T-cell (primary cell): ENCODE measurements around the gene ADAM12. TPM values are rescaled to one million over a fixed set of nuclear protein-coding genes. Genes with fewer than 3 reads are reported as not detected.

Source experiments
- ATAC-seq, 4 experiments: fragments of 200-7000 bp in 3 of 4; fragments of 150-1000 bp in 1 of 4; cut with Tn5 transposase; replicated peaks in 1 of 4; 1 replicate in 3 of 4; 2 replicates in 1 of 4; pipeline ENCODE4 v1.10.0; 2021; ENCODE audit warnings: moderate library complexity in 3 of 4, mild to moderate bottlenecking in 2 of 4, moderate number of reproducible peaks in 1 of 4
- CTCF ChIA-PET, 2 donors: fragments of 300-600 bp; sonication (Branson Sonifier 250); formaldehyde crosslinking; loops; one replicate each; lab custom pipeline; 2022; ENCODE audit warnings: antibody characterized with exemption in 2 of 2; lab: Charles Lee
- POLR2A ChIA-PET, 2 donors: fragments of 300-600 bp; sonication (Branson Sonifier 250); formaldehyde crosslinking; loops; one replicate each; lab custom pipeline; 2022; ENCODE audit warnings: antibody characterized with exemption in 2 of 2; lab: Charles Lee
- DNase-seq, 35 experiments: peaks; one replicate each; pipeline versions ENCODE4 v3.0.0 to v3.0.0-alpha.2; 2013 to 2023
- H3K27ac ChIP-seq: one replicate; pipeline ENCODE4 v1.5.1; 2013; ENCODE audit warnings: low read length
- H3K27me3 ChIP-seq, 2 experiments: replicated peaks in 1 of 2; 1 replicate in 1 of 2; 2 replicates in 1 of 2; pipeline versions ENCODE4 v1.6.1 to v1.7.0; 2013; ENCODE audit warnings: low read length in 1 of 2, mixed read lengths in 1 of 2; ENCODE audit not compliant: control insufficient read depth in 2 of 2, insufficient read depth in 2 of 2; ENCODE audit errors: extremely low read depth in 1 of 2
- H3K36me3 ChIP-seq, 2 donors: 1 replicate in 1 of 2; 2 replicates in 1 of 2; pipeline versions ENCODE4 v1.6.1 to v1.7.0; 2013; ENCODE audit warnings: low read length in 1 of 2; ENCODE audit not compliant: control insufficient read depth in 2 of 2, insufficient read depth in 1 of 2; ENCODE audit errors: extremely low read depth in 1 of 2
- H3K4me1 ChIP-seq, 2 experiments: 1 replicate in 1 of 2; 2 replicates in 1 of 2; pipeline versions ENCODE4 v1.6.1 to v1.7.0; 2013; ENCODE audit warnings: low read length in 2 of 2, mixed read lengths in 1 of 2; ENCODE audit not compliant: insufficient read depth in 2 of 2, control insufficient read depth in 1 of 2; ENCODE audit errors: extremely low read depth in 1 of 2
- H3K4me3 ChIP-seq, 2 donors: 1 replicate in 1 of 2; 2 replicates in 1 of 2; pipeline versions ENCODE4 v1.5.1 to v1.7.0; 2013; ENCODE audit warnings: mild to moderate bottlenecking in 2 of 2, low read length in 1 of 2, moderate library complexity in 1 of 2; ENCODE audit not compliant: control insufficient read depth in 1 of 2; ENCODE audit errors: extremely low read depth in 1 of 2
- H3K9me3 ChIP-seq: 2 replicates; pipeline ENCODE4 v1.7.0; 2013
- H3K27ac Mint-ChIP-seq, 2 donors: one replicate each; pipeline ENCODE4 v1.8.0; 2020 to 2021; ENCODE audit warnings: mild to moderate bottlenecking in 2 of 2, mixed read lengths in 2 of 2
- H3K27me3 Mint-ChIP-seq, 2 donors: one replicate each; pipeline ENCODE4 v1.8.0; 2021 to 2022; ENCODE audit warnings: mixed read lengths in 2 of 2
- H3K36me3 Mint-ChIP-seq: one replicate; pipeline ENCODE4 v1.8.0; 2021; ENCODE audit warnings: mixed read lengths
- H3K4me1 Mint-ChIP-seq, 3 donors: one replicate each; pipeline ENCODE4 v1.8.0; 2020 to 2022; ENCODE audit warnings: mixed read lengths in 3 of 3, mild to moderate bottlenecking in 1 of 3
- H3K4me3 Mint-ChIP-seq, 3 donors: one replicate each; pipeline ENCODE4 v1.8.0; 2020 to 2022; ENCODE audit warnings: mild to moderate bottlenecking in 3 of 3, mixed read lengths in 3 of 3, moderate library complexity in 3 of 3
- H3K9me3 Mint-ChIP-seq, 3 donors: one replicate each; pipeline ENCODE4 v1.8.0; 2020 to 2022; ENCODE audit warnings: mixed read lengths in 3 of 3
- WGBS: methylation state at CpG from one replicate; pipeline ENCODE4 v1.1.5; 2013; ENCODE audit warnings: missing lambda C conversion rate; ENCODE audit not compliant: insufficient coverage; 5-methylcytosine and 5-hydroxymethylcytosine counted together
- total RNA-seq, 35 experiments: library from RNA in 6 of 35; stranded (reverse) in 6 of 35; fragments of 120-200 nt in 1 of 35; gene quantifications; one replicate each; pipeline versions ENCODE4 v1.2.1 to v1.2.4 and lab custom pipeline; 2013 to 2026

The ADAM12 gene
- total RNA-seq, 5 donors from 2014 or later (not counting 1 experiment from before 2014, with no cell fraction given): 0.35 to 5.7 (median 1.2) TPM

DNA sequence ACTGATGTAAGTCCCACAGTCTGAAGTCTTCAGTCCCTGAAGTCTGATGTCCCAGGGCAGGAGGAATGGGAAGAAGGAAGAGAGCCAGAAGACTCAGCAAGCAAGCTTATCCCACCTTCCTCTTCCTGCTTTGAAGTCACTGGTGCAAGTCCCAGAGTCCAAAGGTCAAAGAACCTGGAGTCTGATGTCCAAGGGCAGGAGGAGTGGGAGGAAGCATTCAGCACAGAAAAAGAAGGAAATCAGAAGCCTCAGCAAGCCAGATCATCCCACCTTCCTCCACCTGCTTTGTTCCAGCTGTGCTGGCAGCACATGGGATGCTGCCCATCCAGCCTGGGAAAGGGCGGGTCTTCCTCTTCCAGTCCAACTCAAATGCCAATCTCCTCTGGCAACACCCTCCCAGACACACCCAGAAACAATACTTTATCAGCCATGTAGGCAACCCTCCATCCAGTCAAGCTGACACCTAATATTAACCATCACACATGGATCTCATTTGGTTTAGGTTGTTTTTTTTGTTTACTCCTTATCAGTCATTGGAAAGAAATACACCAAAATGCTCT, 50.9 kb downstream of the ADAM12 start:
- Histone ChIP-seq H3K36me3 (no peaks in the 10 kb centered on the region), H3K4me1 (no peaks in the 10 kb centered on the region), H3K27ac (no peak overlapping the region), H3K9me3 (no peaks in the 10 kb centered on the region), H3K4me3 (no peak overlapping the region), H3K27me3 (no peaks in the 10 kb centered on the region)
- Mint-ChIP-seq H3K9me3 (peaks cover 2 to 10% (median 7%) of the 10 kb centered on the region in 3 donors), H3K27me3 (no peaks in the 10 kb centered on the region), H3K27ac (no peak overlapping the region), H3K4me3 (no peak overlapping the region), H3K4me1 (no peaks in the 10 kb centered on the region), H3K36me3 (no peaks in the 10 kb centered on the region)
- no peak for DNase-seq
- CTCF ChIA-PET: interaction anchor here in 1 of 2 donors (0.7 kb wide), 1 partner anchor 208 kb away, joined by 4 read pairs; no protein-coding TSS in a partner anchor
- ATAC-seq: no peak
- 83% methylated on average over 1 of the region's 1 CpG for WGBS
- POLR2A ChIA-PET: no interaction called here

DNA sequence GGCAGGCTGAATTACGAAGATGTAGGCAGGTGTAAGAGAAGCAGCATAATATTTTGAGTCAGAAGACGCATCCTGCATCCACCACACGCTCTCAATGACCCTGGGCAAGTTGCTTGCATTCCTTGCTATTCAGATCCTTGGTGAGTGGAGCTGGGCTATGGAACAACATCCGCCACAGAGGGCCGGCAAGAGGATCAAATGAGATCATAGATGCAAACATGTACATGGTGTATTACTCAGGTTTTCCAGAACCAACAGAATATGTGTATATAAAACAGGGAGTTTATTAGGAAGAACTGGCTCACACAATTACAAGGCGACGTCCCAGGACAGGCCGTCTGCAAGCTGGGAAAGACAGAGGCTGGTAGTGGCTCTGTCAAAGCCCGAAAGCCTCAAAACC, 51.5 kb downstream of the ADAM12 start:
- POLR2A ChIA-PET: no interaction called here
- DNase-seq (no peak), ATAC-seq (no peak)
- Histone ChIP-seq H3K27ac (no peak overlapping the region), H3K4me1 (no peaks in the 10 kb centered on the region), H3K36me3 (no peaks in the 10 kb centered on the region), H3K9me3 (no peaks in the 10 kb centered on the region), H3K4me3 (no peak overlapping the region), H3K27me3 (no peaks in the 10 kb centered on the region)
- Mint-ChIP-seq H3K36me3 (no peaks in the 10 kb centered on the region), H3K4me3 (no peak overlapping the region), H3K27me3 (no peaks in the 10 kb centered on the region), H3K4me1 (no peaks in the 10 kb centered on the region), H3K9me3 (peaks cover 2 to 10% (median 7%) of the 10 kb centered on the region in 3 donors), H3K27ac (no peak overlapping the region)
- WGBS: 86% methylated on average over 5 of the region's 9 CpGs
- CTCF ChIA-PET: no interaction called here

- H3K27ac ChIP-seq: no peak overlapping the region
- CTCF ChIA-PET: no interaction called here
- DNase-seq (no peak), ATAC-seq (no peak)
- 67% methylated on average over 2 of the region's 2 CpGs for WGBS
- no peak overlapping the region for H3K4me3 Mint-ChIP-seq
- no peaks in the 10 kb centered on the region for H3K27me3 Mint-ChIP-seq
- H3K27ac Mint-ChIP-seq: no peak overlapping the region
- POLR2A ChIA-PET: no interaction called here
- H3K27me3 ChIP-seq: no peaks in the 10 kb centered on the region
- no peaks in the 10 kb centered on the region for H3K36me3 ChIP-seq
- peaks cover 2 to 8% (median 3%) of the 10 kb centered on the region in 3 donors for H3K9me3 Mint-ChIP-seq
- no peak overlapping the region for H3K4me3 ChIP-seq
- H3K36me3 Mint-ChIP-seq: no peaks in the 10 kb centered on the region
- no peaks in the 10 kb centered on the region for H3K9me3 ChIP-seq
- no peaks in the 10 kb centered on the region for H3K4me1 ChIP-seq
- H3K4me1 Mint-ChIP-seq: no peaks in the 10 kb centered on the region
Measured at GRCh38 chr10:126334272-126334671, 54.0 kb downstream of the ADAM12 start.

- Mint-ChIP-seq H3K27me3 (peaks cover 0 to 6% of the 10 kb centered on the region in 2 donors), H3K9me3 (peaks cover 0 to 5% (median 0%) of the 10 kb centered on the region in 3 donors)
Measured at GRCh38 chr10:126332576-126332975, 55.7 kb downstream of the ADAM12 start.

DNA sequence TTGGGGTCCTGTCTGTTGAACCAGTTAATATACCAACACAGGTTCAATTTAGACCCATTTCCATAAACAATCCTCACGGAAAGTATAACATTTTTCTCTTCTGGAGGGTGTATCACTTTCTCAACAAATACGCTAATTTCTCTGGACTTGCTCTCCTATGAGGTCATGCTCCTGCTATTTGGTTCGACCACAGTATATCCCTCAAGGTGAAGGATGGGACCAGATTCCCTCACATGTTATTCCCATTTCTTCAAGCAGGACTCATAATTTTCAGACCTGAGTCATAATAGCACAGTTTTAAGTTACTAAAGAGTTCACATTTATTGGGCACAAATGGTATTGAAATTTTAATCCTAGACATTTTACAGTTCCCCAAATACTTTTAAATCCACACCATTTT, 57.2 kb downstream of the ADAM12 start:
- H3K27me3 ChIP-seq: no peaks in the 10 kb centered on the region
- Mint-ChIP-seq H3K9me3 (no peaks in the 10 kb centered on the region), H3K27me3 (peaks cover 0 to 6% of the 10 kb centered on the region in 2 donors), H3K4me1 (no peaks in the 10 kb centered on the region), H3K36me3 (no peaks in the 10 kb centered on the region), H3K4me3 (no peak overlapping the region), H3K27ac (no peak overlapping the region)
- no peaks in the 10 kb centered on the region for H3K9me3 ChIP-seq
- DNase-seq (no peak), ATAC-seq (no peak)
- H3K4me3 ChIP-seq: no peak overlapping the region
- no peaks in the 10 kb centered on the region for H3K4me1 ChIP-seq
- H3K36me3 ChIP-seq: no peaks in the 10 kb centered on the region
- ChIA-PET POLR2A (no interaction called here), CTCF (no interaction called here)
- no CpG with 5 or more reads among the region's 3 CpGs for WGBS
- H3K27ac ChIP-seq: no peak overlapping the region

More at GRCh38 chr10:126332576-126332975, 55.7 kb downstream of the ADAM12 start:
- Histone ChIP-seq H3K27me3 (no peaks in the 10 kb centered on the region), H3K9me3 (no peaks in the 10 kb centered on the region), H3K4me3 (no peak overlapping the region), H3K36me3 (no peaks in the 10 kb centered on the region), H3K4me1 (no peaks in the 10 kb centered on the region), H3K27ac (no peak overlapping the region)
- POLR2A ChIA-PET: no interaction called here
- no peak for ATAC-seq
- Mint-ChIP-seq H3K4me1 (no peaks in the 10 kb centered on the region), H3K4me3 (no peak overlapping the region), H3K36me3 (no peaks in the 10 kb centered on the region), H3K27ac (no peak overlapping the region)
- no peak for DNase-seq
- CTCF ChIA-PET: no interaction called here
- WGBS: 93% methylated on average over 13 of the region's 14 CpGs

DNA sequence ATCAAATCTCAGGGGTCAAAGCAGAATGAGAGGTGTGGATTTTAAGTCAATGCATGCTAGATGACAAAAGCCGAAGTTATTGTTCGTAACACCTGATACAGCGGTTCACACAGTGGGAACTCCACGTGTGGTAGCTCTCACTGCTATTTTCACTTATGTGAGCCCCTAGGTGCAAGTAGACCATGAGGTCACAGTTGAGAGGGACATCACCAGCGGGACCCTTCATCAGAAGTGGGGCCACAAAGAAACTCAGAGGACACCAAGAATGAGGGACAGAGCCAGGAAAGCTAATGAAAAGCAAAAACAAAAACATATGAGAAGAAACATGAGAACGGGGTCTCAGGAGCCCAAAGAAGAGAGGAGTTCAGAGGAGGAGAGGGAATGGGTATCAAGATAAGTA, 63.5 kb downstream of the ADAM12 start:
- no peak overlapping the region for H3K4me3 ChIP-seq
- Mint-ChIP-seq H3K4me3 (no peak overlapping the region), H3K9me3 (peaks cover 0 to 3% (median 0%) of the 10 kb centered on the region in 3 donors), H3K27ac (no peak overlapping the region), H3K27me3 (peaks cover 0 to 19% of the 10 kb centered on the region in 2 donors), H3K4me1 (no peaks in the 10 kb centered on the region), H3K36me3 (no peaks in the 10 kb centered on the region)
- no peaks in the 10 kb centered on the region for H3K36me3 ChIP-seq
- DNase-seq (no peak), ATAC-seq (no peak)
- ChIA-PET CTCF (no interaction called here), POLR2A (no interaction called here)
- H3K4me1 ChIP-seq: no peaks in the 10 kb centered on the region
- no peaks in the 10 kb centered on the region for H3K9me3 ChIP-seq
- WGBS: 85% methylated on average over 6 of the region's 6 CpGs
- H3K27me3 ChIP-seq: no peaks in the 10 kb centered on the region
- no peak overlapping the region for H3K27ac ChIP-seq
